ENCODE measurements around the gene ZNF543.
"Not testable (repeated sequence)": the region's sequence is repeated elsewhere in the genome, so short reads cannot be mapped to it uniquely, and the experiment has no call there.

Gene ZNF543

GRCh38 chr19:57321751-57322150 is 1.5 kb downstream of the ZNF543 start:
- DNase-seq: no peak

- DNase-seq: no peak
Measured at GRCh38 chr19:57324992-57325391, 4.7 kb downstream of the ZNF543 start.

DNA sequence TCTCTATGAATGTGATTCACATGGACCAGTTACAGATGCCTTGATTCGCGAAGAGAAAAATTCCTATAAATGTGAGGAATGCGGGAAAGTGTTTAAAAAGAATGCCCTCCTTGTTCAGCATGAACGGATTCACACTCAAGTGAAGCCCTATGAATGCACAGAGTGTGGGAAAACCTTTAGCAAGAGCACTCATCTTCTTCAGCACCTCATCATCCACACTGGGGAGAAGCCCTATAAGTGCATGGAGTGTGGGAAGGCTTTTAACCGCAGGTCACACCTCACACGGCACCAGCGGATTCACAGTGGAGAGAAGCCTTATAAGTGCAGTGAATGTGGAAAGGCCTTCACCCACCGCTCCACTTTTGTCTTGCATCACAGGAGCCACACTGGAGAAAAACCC is 7.7 kb downstream of the ZNF543 start:
- no peak for DNase-seq

DNA sequence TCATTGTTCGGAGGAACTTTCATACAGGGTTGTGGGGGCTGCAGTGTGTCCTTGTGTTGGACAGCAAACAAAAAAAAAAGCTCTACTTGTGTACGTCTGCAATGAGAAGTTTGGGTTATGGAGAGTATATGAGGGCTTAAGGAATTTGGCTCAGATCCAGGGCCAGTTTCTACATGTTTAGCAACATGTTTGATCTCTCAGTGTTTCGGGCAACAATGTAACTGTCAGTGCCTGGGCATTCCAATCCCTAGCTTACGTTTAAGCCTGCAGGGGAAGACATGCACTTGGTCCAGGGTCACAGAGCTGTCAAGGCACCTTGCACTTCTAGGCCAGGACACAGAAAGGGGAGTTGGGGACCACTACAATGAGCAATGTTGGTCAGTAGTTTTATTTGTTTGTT is 13.9 kb downstream of the ZNF543 start:
- no peak for DNase-seq

DNA sequence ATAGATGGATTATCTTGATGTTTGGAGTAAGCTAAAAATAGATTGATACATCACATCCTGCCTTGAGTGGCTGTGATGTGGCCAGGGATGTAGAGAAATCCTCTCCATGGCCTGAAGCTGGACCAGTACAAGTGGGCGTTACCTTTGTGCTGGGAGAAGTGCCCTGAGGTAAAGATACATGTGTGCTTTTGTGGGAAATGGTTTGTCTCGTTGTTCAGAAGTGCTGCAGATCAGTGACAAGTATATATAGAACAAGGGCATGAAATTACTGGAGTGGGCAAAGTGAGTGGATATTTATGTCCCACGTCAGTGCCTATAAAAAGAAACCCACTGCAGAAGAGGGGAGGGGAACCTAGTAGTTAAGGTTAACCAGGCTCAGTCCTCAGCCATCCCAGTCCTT is 18.6 kb downstream of the ZNF543 start:
- DNase-seq: no peak

GRCh38 chr19:57342582-57342981 is 22.3 kb downstream of the ZNF543 start:
- DNase-seq: no peak

DNA sequence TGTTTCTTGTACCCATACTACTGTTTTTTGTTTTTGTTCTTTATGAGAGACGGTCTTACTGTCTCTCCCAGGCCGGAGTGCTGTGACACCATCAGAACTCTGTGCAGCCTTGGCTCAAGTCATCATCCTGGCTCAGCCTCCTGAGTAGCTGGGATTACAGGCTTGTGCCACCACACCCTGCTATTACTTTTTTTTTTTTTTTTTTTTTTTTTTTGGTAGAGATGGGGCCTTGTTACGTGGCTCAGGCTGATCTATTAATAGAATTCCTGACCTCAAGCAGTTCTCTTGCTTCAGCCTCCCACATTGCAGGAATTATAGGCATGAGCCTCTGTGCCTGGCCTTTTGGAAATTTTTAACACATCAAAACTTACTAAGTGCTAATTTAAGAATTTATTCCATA is 27.9 kb downstream of the ZNF543 start:
- DNase-seq: no peak

GRCh38 chr19:57350877-57351805 is 30.9 kb downstream of the ZNF543 start, which contains the start of gene ZNF304:
ZNF304 (plus strand) TSS chr19:57351271; CDS start chr19:57351665, 394 bp downstream.
- DNase-seq: peak; percentile 85

- no peak for DNase-seq
Measured at GRCh38 chr19:57351867-57352266, 31.6 kb downstream of the ZNF543 start.

DNA sequence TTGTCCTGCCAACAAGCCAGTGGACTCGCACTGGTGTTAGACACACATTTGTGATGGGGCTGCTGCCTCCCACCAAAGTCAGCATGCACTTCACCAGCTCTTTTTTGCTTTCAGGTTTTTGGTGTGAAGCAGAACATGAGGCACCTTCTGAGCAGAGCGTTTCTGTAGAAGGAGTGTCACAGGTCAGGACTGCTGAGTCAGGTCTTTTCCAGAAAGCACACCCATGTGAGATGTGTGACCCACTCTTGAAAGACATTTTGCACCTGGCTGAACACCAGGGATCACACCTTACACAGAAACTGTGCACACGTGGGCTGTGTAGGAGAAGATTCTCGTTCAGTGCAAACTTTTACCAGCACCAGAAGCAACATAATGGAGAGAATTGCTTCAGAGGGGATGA is 35.6 kb downstream of the ZNF543 start:
- DNase-seq: no peak

DNA sequence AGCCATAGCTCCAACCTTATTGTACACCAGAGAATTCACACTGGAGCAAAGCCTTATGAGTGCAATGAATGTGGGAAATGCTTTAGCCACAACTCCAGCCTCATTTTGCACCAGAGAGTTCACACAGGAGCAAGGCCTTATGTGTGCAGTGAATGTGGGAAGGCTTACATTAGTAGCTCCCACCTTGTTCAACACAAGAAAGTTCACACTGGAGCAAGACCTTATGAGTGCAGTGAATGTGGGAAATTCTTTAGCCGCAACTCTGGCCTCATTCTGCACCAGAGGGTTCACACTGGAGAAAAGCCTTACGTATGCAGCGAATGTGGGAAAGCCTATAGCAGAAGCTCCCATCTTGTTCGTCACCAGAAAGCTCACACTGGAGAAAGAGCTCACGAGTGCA is 37.1 kb downstream of the ZNF543 start:
- no peak for DNase-seq

DNA sequence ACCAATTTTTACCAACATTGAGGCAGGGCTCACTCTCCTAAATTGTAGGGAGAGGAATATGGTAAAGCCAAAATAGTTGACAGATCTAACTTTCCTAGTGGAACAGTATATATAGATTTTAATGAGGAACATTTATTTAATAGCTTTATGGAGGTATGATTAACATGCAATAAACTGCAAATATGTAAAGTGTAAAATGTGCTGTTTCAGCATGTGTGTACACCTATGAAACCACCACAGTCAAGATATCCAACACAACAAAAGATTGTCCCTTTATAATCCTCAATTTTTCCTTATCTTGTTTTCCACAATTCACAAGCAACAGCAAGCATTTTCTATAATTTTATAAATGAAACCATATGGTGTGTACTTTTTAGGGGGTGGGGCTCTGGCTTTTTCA is 39.0 kb downstream of the ZNF543 start:
- no peak for DNase-seq

GRCh38 chr19:57362419-57362818 is 42.1 kb downstream of the ZNF543 start:
- no peak for DNase-seq

DNA sequence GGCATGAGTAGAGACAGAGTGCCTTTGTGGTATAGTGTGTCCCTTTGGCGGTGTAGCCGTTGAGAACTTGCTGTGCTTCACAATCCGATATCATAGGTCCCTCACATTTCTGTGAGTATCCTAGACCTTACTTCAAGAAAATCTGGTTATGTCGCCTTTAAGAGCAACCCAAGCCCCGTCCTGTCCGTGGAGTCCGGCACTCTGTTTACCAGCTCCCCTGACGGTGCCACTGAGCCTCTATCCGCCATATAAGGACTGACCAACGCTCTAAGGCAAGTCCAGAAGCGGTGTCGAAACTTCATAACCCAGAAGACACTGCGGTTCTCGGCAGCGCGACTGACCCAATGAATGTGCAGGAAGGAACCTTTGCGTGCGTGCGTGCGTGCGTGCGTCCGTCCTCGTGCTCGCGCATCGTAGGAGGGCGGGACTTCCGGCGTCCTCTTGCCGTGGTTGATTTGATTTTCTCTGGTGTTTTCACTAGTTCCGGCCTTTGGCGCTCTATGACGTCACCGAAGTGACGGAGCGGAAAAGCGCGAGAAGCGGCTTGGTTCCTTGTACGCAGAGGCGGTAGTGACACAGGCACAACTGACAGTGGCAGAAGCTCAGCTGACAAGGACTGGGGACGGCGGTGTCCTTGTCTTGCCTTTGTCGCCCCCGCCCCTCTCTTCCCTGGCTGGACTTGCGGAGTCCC is 42.9 kb downstream of the ZNF543 start, which contains the start of the genes TRAPPC2B and ZNF547:
TSS of gene TRAPPC2B (plus strand) at position 555 of the 691 bp plus-strand sequence. CDS start 1,283 bp downstream, outside the sequence.
TSS of gene ZNF547 (plus strand) at position 555 of the 691 bp plus-strand sequence. CDS start 5,005 bp downstream, outside the sequence.
- DNase-seq: peak; percentile 99

DNA sequence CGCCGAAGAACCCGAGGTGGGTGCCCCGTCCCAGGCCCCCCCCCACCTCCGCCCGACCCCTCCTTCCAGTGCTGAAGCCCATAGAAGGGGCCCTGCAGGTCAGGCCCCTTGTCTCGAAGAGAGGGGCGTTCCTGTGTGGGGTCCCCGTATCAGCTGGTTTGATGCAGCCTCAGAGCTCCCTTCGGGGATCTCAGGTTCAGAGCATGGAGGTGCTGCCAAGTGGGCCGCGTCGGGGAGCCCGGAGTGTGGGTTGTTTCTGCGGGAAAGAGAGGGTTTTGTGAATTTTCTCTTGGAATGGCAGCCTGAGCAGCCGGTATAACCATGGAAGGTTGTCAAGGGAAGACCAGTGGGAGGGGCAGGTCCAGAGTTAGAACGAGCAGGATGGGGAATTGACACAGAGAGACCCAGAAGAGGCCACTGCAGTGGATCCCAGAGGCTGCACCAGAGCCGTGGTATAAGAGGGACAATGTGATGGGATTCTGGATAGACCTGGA is 43.5 kb downstream of the ZNF543 start:
- no peak for DNase-seq

GRCh38 chr19:57366776-57367175 is 46.5 kb downstream of the ZNF543 start:
- DNase-seq: no peak

DNA sequence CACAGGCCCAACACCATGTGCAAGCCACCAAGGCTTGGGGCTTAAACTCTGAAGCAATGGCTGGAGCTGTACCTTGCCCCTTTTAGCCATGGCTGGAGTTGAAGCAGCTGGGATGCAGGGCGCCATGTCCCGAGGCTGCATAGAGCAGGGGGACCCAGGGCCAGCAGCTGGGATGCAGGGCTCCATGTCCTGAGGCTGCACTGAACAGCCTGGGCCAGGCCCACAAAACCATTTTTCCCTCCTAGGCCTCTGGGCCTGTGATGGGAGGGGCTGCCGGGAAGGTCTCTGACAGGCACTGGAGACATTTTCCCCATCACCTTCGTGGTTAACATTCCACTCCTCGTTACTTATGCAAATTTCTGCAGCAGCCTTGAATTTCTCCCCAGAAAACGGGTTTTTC is 53.9 kb downstream of the ZNF543 start:
- no peak for DNase-seq

- not testable (repeated sequence) for DNase-seq
Measured at GRCh38 chr19:57374647-57375046, 54.4 kb downstream of the ZNF543 start.

- DNase-seq: no peak
Measured at GRCh38 chr19:57376151-57376550, 55.9 kb downstream of the ZNF543 start.

DNA sequence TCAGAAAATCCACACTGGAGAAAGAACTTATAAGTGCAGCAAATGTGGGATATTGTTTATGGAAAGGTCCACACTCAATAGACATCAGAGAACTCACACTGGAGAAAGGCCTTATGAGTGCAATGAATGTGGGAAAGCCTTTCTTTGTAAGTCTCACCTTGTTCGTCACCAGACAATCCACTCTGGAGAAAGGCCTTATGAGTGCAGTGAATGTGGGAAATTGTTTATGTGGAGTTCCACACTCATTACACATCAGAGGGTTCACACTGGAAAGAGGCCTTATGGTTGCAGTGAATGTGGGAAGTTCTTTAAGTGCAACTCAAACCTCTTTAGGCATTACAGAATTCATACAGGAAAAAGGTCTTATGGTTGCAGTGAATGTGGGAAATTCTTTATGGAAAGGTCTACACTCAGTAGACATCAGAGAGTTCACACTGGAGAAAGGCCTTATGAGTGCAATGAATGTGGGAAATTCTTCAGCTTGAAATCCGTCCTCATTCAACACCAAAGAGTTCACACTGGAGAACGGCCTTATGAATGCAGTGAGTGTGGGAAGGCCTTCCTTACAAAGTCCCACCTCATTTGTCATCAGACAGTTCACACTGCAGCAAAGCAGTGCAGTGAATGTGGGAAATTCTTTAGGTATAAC is 57.4 kb downstream of the ZNF543 start:
- DNase-seq: no peak
